HG03103 (cell line): ENCODE data around the gene NGLY1.

Source experiments
- ATAC-seq: cut with Tn5 transposase; IDR thresholded peaks from one replicate; pipeline ENCODE4 v1.9.1; 2021; ENCODE audit warnings: low read depth; ENCODE audit not compliant: unreplicated experiment

NGLY1 gene

GRCh38 chr3:25782938-25783660 is at the start of gene NGLY1:
Gene NGLY1, minus strand, starts transcription at chr3:25783443. Its CDS starts 53 bp downstream, at chr3:25783390.
- ATAC-seq: peak; percentile 59

GRCh38 chr3:25831578-25831977 is 48.3 kb upstream of the NGLY1 start:
- ATAC-seq: no peak

GRCh38 chr3:25830373-25831280 is 47.4 kb upstream of the NGLY1 start:
- ATAC-seq: no peak

- ATAC-seq: no peak
Measured at GRCh38 chr3:25826510-25826909, 43.3 kb upstream of the NGLY1 start.

GRCh38 chr3:25823314-25823713 is 40.1 kb upstream of the NGLY1 start:
- no peak for ATAC-seq

- no peak for ATAC-seq
Measured at GRCh38 chr3:25821746-25822573, 38.7 kb upstream of the NGLY1 start.

GRCh38 chr3:25820816-25821486 is 37.7 kb upstream of the NGLY1 start:
- no peak for ATAC-seq

GRCh38 chr3:25820366-25820765 is 37.1 kb upstream of the NGLY1 start:
- ATAC-seq: no peak

- no peak for ATAC-seq
Measured at GRCh38 chr3:25818335-25818734, 35.1 kb upstream of the NGLY1 start.

GRCh38 chr3:25817638-25818037 is 34.4 kb upstream of the NGLY1 start:
- ATAC-seq: no peak

- no peak for ATAC-seq
Measured at GRCh38 chr3:25817107-25817506, 33.9 kb upstream of the NGLY1 start.

GRCh38 chr3:25812644-25813043 is 29.4 kb upstream of the NGLY1 start:
- ATAC-seq: no peak

GRCh38 chr3:25804676-25805075 is 21.4 kb upstream of the NGLY1 start:
- ATAC-seq: no peak

- ATAC-seq: no peak
Measured at GRCh38 chr3:25803833-25804232, 20.6 kb upstream of the NGLY1 start.

GRCh38 chr3:25801786-25802185 is 18.5 kb upstream of the NGLY1 start:
- no peak for ATAC-seq

GRCh38 chr3:25789596-25790556 is 6.6 kb upstream of the NGLY1 start, which contains the start of gene OXSM:
Gene OXSM, plus strand, starts transcription at chr3:25790090. Its CDS starts 931 bp downstream, at chr3:25791021.
- ATAC-seq: peak; percentile 91

GRCh38 chr3:25789209-25789595 is 6.0 kb upstream of the NGLY1 start:
- ATAC-seq: no peak

GRCh38 chr3:25787689-25788088 is 4.4 kb upstream of the NGLY1 start:
- ATAC-seq: no peak

- ATAC-seq: no peak
Measured at GRCh38 chr3:25785826-25786225, 2.6 kb upstream of the NGLY1 start.
